Natural killer cell treated with Interleukin-12 subunit alpha and Interleukin-12 subunit beta and Interleukin-15 and Interleukin-18, amount 100 ng/mL, for 72 hours (primary cell): ENCODE measurements around the gene PPP1R3F. TPM values are rescaled to one million over a fixed set of nuclear protein-coding genes. Genes with fewer than 3 reads are reported as not detected.

Source experiments
- ATAC-seq, 2 donors: fragments of 150-1000 bp; cut with Tn5 transposase in 1 of 2; sonication (Bioruptor Pico), chemical (Tn5 transposase) in 1 of 2; 2 replicates each; pipeline ENCODE4 v1.10.0; 2021
- DNase-seq: peaks from one replicate; pipeline ENCODE4 v3.0.0; 2022; ENCODE audit warnings: low spot score
- H3K27ac Mint-ChIP-seq, 2 donors: 1 replicate in 1 of 2; 2 replicates in 1 of 2; pipeline ENCODE4 v1.8.0; 2022; ENCODE audit warnings: mixed read lengths in 2 of 2, mild to moderate bottlenecking in 1 of 2, moderate library complexity in 1 of 2
- H3K27me3 Mint-ChIP-seq, 2 donors: 1 replicate in 1 of 2; 2 replicates in 1 of 2; pipeline ENCODE4 v1.8.0; 2022; ENCODE audit warnings: mixed read lengths in 2 of 2
- H3K36me3 Mint-ChIP-seq: one replicate; pipeline ENCODE4 v1.8.0; 2022; ENCODE audit warnings: mixed read lengths
- H3K4me1 Mint-ChIP-seq, 2 donors: 1 replicate in 1 of 2; 2 replicates in 1 of 2; pipeline ENCODE4 v1.8.0; 2022; ENCODE audit warnings: low read depth in 2 of 2, mixed read lengths in 2 of 2, mild to moderate bottlenecking in 1 of 2
- H3K4me3 Mint-ChIP-seq: one replicate; pipeline ENCODE4 v1.8.0; 2022; ENCODE audit warnings: mixed read lengths
- H3K9me3 Mint-ChIP-seq: 2 replicates; pipeline ENCODE4 v1.8.0; 2022; ENCODE audit warnings: mixed read lengths
- total RNA-seq, 2 donors: library from RNA; stranded (reverse); gene quantifications; one replicate each; pipeline ENCODE4 v1.2.3, GENCODE V29; 2022

Gene PPP1R3F
- total RNA-seq, 2 donors from 2014 or later, result 3.4 to 3.8 TPM

- H3K4me3 Mint-ChIP-seq, result no peak overlapping the region
- H3K27me3 Mint-ChIP-seq, result peaks cover 0 to 2% of the 10 kb centered on the region in 2 donors
- DNase-seq (no peak), ATAC-seq (no peak)
- no peaks in the 10 kb centered on the region for H3K36me3 Mint-ChIP-seq
- H3K4me1 Mint-ChIP-seq, result peaks cover 0 to 4% of the 10 kb centered on the region in 2 donors
- no peaks in the 10 kb centered on the region for H3K9me3 Mint-ChIP-seq
- peak overlapping the region in 1 of 2 donors; percentile 14 for H3K27ac Mint-ChIP-seq
These were observed 13.2 kb upstream of the PPP1R3F start for GRCh38 chrX:49256268-49256995.

DNA sequence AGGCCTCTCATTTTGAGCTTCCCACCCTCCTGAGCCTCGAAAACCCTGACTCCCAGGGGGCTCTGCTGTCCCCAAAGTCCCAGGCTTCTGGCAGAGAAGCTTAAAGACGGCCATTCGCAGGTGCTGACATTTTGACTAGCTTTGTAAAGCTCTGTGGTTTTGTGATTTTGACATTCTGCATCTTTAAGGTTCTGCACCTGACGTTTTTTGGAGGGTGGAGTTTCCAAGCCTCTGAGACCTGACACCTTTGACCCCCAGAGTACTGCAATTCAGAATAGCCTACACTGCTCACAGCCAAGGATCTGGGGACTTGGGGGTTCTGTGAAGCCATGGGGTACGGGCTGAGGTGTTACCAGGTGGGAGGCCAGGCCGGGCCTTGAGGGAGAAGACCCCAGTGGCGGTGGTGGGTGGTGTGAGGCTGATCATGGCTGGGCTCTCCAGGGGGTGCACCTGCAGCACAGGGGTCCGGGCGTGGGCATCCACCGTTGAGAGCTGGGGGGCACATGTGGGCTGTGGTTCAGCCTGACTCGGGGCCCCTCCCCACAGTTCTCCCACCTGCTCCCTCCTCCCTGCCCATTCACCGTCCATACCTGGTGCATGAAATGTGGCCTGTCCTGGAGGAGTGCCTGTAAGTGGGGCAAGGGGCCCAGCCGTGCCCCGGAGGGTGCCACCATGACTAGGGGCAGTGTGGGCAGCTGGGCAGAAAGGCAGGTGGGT, 12.4 kb upstream of the PPP1R3F start:
- H3K36me3 Mint-ChIP-seq, result no peaks in the 10 kb centered on the region
- no peak overlapping the region for H3K4me3 Mint-ChIP-seq
- H3K9me3 Mint-ChIP-seq, result no peaks in the 10 kb centered on the region
- no peak overlapping the region for H3K27ac Mint-ChIP-seq
- H3K27me3 Mint-ChIP-seq, result peaks cover 0 to 7% of the 10 kb centered on the region in 2 donors
- peaks cover 4% of the 10 kb centered on the region in 2 donors for H3K4me1 Mint-ChIP-seq
- DNase-seq (no peak), ATAC-seq (no peak)

- Mint-ChIP-seq H3K4me3 (no peak overlapping the region), H3K27ac (no peak overlapping the region), H3K4me1 (peaks cover 4% of the 10 kb centered on the region in 2 donors), H3K27me3 (peaks cover 0 to 14% of the 10 kb centered on the region in 2 donors), H3K36me3 (no peaks in the 10 kb centered on the region), H3K9me3 (no peaks in the 10 kb centered on the region)
- no peak for DNase-seq
- ATAC-seq, result no peak
These were observed 11.5 kb upstream of the PPP1R3F start for GRCh38 chrX:49257846-49258748.

GRCh38 chrX:49258749-49259124, 10.9 kb upstream of the PPP1R3F start:
- DNase-seq, result no peak
- Mint-ChIP-seq H3K27ac (no peak overlapping the region), H3K36me3 (no peaks in the 10 kb centered on the region), H3K27me3 (peaks cover 0 to 15% of the 10 kb centered on the region in 2 donors), H3K9me3 (no peaks in the 10 kb centered on the region), H3K4me1 (peaks cover 4% of the 10 kb centered on the region in 2 donors), H3K4me3 (no peak overlapping the region)
- ATAC-seq, result no peak

- Mint-ChIP-seq H3K27ac (no peak overlapping the region), H3K4me1 (peaks cover 4% of the 10 kb centered on the region in 2 donors), H3K36me3 (no peaks in the 10 kb centered on the region)
These were observed 9.2 kb upstream of the PPP1R3F start for GRCh38 chrX:49260221-49260985.

GRCh38 chrX:49262603-49263002, 7.0 kb upstream of the PPP1R3F start:
- no peak for ATAC-seq

More at GRCh38 chrX:49260221-49260985, 9.2 kb upstream of the PPP1R3F start:
- no peaks in the 10 kb centered on the region for H3K9me3 Mint-ChIP-seq
- peaks cover 0 to 19% of the 10 kb centered on the region in 2 donors for H3K27me3 Mint-ChIP-seq
- DNase-seq (no peak), ATAC-seq (no peak)
- no peak overlapping the region for H3K4me3 Mint-ChIP-seq

DNA sequence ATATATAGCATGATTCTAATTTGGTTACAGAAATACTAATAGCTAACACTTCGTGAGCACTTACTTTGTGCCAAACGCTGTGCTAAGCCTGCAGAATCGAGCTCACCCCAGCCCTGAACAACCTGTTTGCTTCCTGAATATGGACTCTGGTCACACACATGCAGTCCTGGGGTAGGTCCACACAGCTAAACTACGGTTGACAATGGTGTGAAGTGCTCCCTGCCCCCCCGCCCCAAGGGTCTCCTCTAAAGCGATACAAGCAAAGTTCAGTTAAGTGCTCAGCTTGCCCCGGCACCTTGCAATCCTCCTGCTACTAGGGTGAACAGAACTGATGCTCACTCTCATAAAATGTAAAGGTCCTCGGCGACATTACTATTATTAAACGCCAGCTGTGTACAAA, 6.0 kb upstream of the PPP1R3F start:
- H3K36me3 Mint-ChIP-seq, result no peaks in the 10 kb centered on the region
- no peaks in the 10 kb centered on the region for H3K9me3 Mint-ChIP-seq
- no peak for ATAC-seq
- H3K4me1 Mint-ChIP-seq, result peaks cover 0 to 20% of the 10 kb centered on the region in 2 donors
- DNase-seq, result no peak
- H3K27ac Mint-ChIP-seq, result no peak overlapping the region
- H3K27me3 Mint-ChIP-seq, result peaks cover 0 to 19% of the 10 kb centered on the region in 2 donors
- H3K4me3 Mint-ChIP-seq, result peak overlapping the region; percentile 26

More at GRCh38 chrX:49262603-49263002, 7.0 kb upstream of the PPP1R3F start:
- DNase-seq, result no peak
- Mint-ChIP-seq H3K9me3 (no peaks in the 10 kb centered on the region), H3K36me3 (no peaks in the 10 kb centered on the region), H3K4me1 (peaks cover 4 to 9% of the 10 kb centered on the region in 2 donors), H3K27me3 (peaks cover 0 to 19% of the 10 kb centered on the region in 2 donors), H3K27ac (no peak overlapping the region), H3K4me3 (no peak overlapping the region)

GRCh38 chrX:49264460-49264859, 5.1 kb upstream of the PPP1R3F start, which contains the start of gene FOXP3:
TSS of gene FOXP3 (minus strand) at chrX:49264710. CDS start at chrX:49258505, 6,205 bp downstream.
- Mint-ChIP-seq H3K36me3 (no peaks in the 10 kb centered on the region), H3K4me3 (peak within 1 kb of the TSS; percentile 45), H3K27me3 (peaks cover 0 to 19% of the 10 kb centered on the region in 2 donors), H3K27ac (peak within 1 kb of the TSS in 1 of 2 donors; percentile 37), H3K9me3 (no peaks in the 10 kb centered on the region), H3K4me1 (peaks cover 4 to 25% of the 10 kb centered on the region in 2 donors)
- DNase-seq, result no peak
- no peak for ATAC-seq

GRCh38 chrX:49266523-49267445, 2.8 kb upstream of the PPP1R3F start:
- Mint-ChIP-seq H3K9me3 (no peaks in the 10 kb centered on the region), H3K27me3 (peaks cover 0 to 21% of the 10 kb centered on the region in 2 donors), H3K27ac (peak overlapping the region in 1 of 2 donors; percentile 94), H3K36me3 (no peaks in the 10 kb centered on the region), H3K4me1 (peaks cover 10 to 36% of the 10 kb centered on the region in 2 donors), H3K4me3 (peak overlapping the region; percentile 91)
- ATAC-seq, result no peak
- no peak for DNase-seq

GRCh38 chrX:49268702-49269009, 937 bp upstream of the PPP1R3F start:
- no peak for ATAC-seq
- peak overlapping the region; percentile 94 to 98 for H3K27ac Mint-ChIP-seq
- H3K9me3 Mint-ChIP-seq, result no peaks in the 10 kb centered on the region
- peak overlapping the region; percentile 91 for H3K4me3 Mint-ChIP-seq
- peaks cover 21 to 41% of the 10 kb centered on the region in 2 donors for H3K4me1 Mint-ChIP-seq
- H3K27me3 Mint-ChIP-seq, result peaks cover 0 to 8% of the 10 kb centered on the region in 2 donors
- DNase-seq, result no peak
- no peaks in the 10 kb centered on the region for H3K36me3 Mint-ChIP-seq

GRCh38 chrX:49269010-49269766, 405 bp upstream of the PPP1R3F start:
- peak overlapping the region; percentile 91 for H3K4me3 Mint-ChIP-seq
- DNase-seq (peak; percentile 96), ATAC-seq (peak; percentile 93)
- peaks cover 0 to 4% of the 10 kb centered on the region in 2 donors for H3K27me3 Mint-ChIP-seq
- H3K27ac Mint-ChIP-seq, result peak overlapping the region; percentile 94 to 98
- H3K9me3 Mint-ChIP-seq, result no peaks in the 10 kb centered on the region
- no peaks in the 10 kb centered on the region for H3K36me3 Mint-ChIP-seq
- peaks cover 23 to 43% of the 10 kb centered on the region in 2 donors for H3K4me1 Mint-ChIP-seq
